LNCaP clone FGC (cell line): Measurements from ENCODE around the gene WDR86.

Experiments used
- DNase-seq: peaks from one replicate; pipeline ENCODE4 v3.0.0-alpha.2; 2011; ENCODE audit warnings: low read depth
- H3K4me3 ChIP-seq: 2 replicates; pipeline ENCODE4 v1.5.1; 2011; ENCODE audit warnings: mild to moderate bottlenecking, low read depth, low read length, control low read depth
- TF ChIP-seq, protein P1 (sequence below): IDR thresholded peaks from 2 replicates; pipeline ENCODE4 v1.5.1; 2012; ENCODE audit warnings: mild to moderate bottlenecking; ENCODE audit not compliant: control insufficient read depth, insufficient read depth; ENCODE audit errors: extremely low read depth

Gene WDR86

DNA sequence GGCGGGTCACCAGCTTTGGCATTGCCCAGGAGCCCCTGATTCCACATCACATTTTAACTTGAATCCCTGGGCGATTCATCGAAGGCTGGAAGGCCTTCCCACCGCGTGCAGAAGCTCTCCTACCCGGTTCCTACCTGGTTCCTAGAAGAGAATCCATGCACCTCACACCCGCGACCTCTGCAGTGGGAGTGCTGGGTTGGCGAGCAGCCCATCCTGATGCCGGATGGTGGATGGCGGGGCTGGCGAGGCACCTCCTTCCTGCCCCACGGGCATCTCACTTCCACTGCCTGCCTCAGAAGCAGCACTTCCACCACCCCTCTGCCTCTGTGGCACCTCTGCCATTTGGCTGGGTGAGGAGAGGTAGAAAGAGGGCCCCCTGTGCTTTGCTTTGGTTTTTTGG, 36.2 kb downstream of the WDR86 start:
- DNase-seq = no peak
- TF ChIP-seq, protein P1, sequence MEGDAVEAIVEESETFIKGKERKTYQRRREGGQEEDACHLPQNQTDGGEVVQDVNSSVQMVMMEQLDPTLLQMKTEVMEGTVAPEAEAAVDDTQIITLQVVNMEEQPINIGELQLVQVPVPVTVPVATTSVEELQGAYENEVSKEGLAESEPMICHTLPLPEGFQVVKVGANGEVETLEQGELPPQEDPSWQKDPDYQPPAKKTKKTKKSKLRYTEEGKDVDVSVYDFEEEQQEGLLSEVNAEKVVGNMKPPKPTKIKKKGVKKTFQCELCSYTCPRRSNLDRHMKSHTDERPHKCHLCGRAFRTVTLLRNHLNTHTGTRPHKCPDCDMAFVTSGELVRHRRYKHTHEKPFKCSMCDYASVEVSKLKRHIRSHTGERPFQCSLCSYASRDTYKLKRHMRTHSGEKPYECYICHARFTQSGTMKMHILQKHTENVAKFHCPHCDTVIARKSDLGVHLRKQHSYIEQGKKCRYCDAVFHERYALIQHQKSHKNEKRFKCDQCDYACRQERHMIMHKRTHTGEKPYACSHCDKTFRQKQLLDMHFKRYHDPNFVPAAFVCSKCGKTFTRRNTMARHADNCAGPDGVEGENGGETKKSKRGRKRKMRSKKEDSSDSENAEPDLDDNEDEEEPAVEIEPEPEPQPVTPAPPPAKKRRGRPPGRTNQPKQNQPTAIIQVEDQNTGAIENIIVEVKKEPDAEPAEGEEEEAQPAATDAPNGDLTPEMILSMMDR = no peak
- no peak overlapping the region for H3K4me3 ChIP-seq

GRCh38 chr7:151372612-151373265, 37.1 kb downstream of the WDR86 start:
- TF ChIP-seq, protein P1 = no peak
- H3K4me3 ChIP-seq = no peak overlapping the region
- DNase-seq = no peak

DNA sequence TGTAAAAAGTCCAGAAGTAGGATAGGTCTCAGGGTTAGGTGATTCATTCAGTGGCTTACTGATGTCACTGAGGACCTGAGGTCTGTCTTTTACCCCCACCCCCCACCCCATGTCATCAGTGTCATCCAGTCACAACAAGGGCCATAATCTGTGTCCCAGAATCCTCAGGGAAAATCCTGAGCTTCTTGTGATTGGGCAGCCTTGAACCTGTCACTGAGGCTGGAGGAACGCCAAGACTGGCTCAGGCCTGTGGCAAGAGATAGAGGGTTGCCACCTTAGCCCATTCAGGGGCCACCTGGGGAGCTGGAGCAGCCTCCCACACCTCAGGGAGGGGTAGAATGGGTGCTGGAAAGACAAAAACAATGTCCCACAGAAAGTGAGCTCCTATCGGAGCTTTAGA, 38.6 kb downstream of the WDR86 start:
- no peak for DNase-seq
- H3K4me3 ChIP-seq = no peak overlapping the region
- TF ChIP-seq, protein P1 = no peak

GRCh38 chr7:151368136-151368571, 41.7 kb downstream of the WDR86 start:
- H3K4me3 ChIP-seq = no peak overlapping the region
- DNase-seq = peak; percentile 42
- TF ChIP-seq, protein P1 = peak; percentile 92

DNA sequence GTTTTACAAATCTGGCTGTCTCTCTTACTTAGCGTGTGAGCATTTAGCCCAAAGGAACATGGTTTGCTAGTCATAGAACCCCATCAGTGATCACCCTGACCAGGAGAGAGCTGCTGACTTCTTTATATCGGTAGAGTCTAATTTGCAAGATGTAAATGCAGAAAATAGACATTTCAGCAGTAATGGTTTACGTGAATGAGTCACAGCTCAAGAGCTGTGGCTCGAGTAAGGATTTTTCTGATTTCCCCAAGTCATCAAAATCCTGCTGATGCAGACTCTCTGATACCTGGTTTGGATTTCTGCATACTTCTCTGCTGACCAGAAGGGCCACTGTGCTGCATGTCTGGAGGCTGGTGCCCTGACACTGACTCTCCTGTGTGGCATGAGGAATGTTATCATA, 42.6 kb downstream of the WDR86 start:
- H3K4me3 ChIP-seq = no peak overlapping the region
- DNase-seq = no peak
- TF ChIP-seq, protein P1 = no peak

- no peak overlapping the region for H3K4me3 ChIP-seq
- no peak for DNase-seq
- TF ChIP-seq, protein P1 = no peak
Observed at GRCh38 chr7:151366880-151367222, 43.0 kb downstream of the WDR86 start.
